ENCODE results near the gene TMEM106C.

TMEM106C gene

GRCh38 chr12:47940773-47941474 lies 22.5 kb upstream of the TMEM106C start:
- Histone ChIP-seq H3K27ac (ENCODE audit: insufficient read depth, low read length, poor library complexity, severe bottlenecking) (no peak overlapping the region), H3K27me3 (replicated peaks; ENCODE audit: control insufficient read depth, insufficient read depth, low read length, poor library complexity, severe bottlenecking) (peaks cover 5% of the 10 kb centered on the region), H3K4me3 (ENCODE audit: insufficient read depth, low read depth, low read length, poor library complexity, severe bottlenecking) (no peak overlapping the region), H3K36me3 (ENCODE audit: control insufficient read depth, insufficient read depth, low read length) (no peaks in the 10 kb centered on the region), H3K4me1 (ENCODE audit: control insufficient read depth, insufficient read depth, low read length, poor library complexity, severe bottlenecking) (no peaks in the 10 kb centered on the region), H3K9me3 (ENCODE audit: control insufficient read depth, low read length) (no peaks in the 10 kb centered on the region)
- no peak for DNase-seq

GRCh38 chr12:47941475-47941780 lies 22.0 kb upstream of the TMEM106C start:
- no peaks in the 10 kb centered on the region for H3K9me3 ChIP-seq (ENCODE audit: control insufficient read depth, low read length)
- H3K36me3 ChIP-seq (ENCODE audit: control insufficient read depth, insufficient read depth, low read length) = no peaks in the 10 kb centered on the region
- no peak overlapping the region for H3K27ac ChIP-seq (ENCODE audit: insufficient read depth, low read length, poor library complexity, severe bottlenecking)
- no peaks in the 10 kb centered on the region for H3K4me1 ChIP-seq (ENCODE audit: control insufficient read depth, insufficient read depth, low read length, poor library complexity, severe bottlenecking)
- peaks cover 5% of the 10 kb centered on the region for H3K27me3 ChIP-seq (replicated peaks; ENCODE audit: control insufficient read depth, insufficient read depth, low read length, poor library complexity, severe bottlenecking)
- no peak overlapping the region for H3K4me3 ChIP-seq (ENCODE audit: insufficient read depth, low read depth, low read length, poor library complexity, severe bottlenecking)
- DNase-seq = no peak

DNA sequence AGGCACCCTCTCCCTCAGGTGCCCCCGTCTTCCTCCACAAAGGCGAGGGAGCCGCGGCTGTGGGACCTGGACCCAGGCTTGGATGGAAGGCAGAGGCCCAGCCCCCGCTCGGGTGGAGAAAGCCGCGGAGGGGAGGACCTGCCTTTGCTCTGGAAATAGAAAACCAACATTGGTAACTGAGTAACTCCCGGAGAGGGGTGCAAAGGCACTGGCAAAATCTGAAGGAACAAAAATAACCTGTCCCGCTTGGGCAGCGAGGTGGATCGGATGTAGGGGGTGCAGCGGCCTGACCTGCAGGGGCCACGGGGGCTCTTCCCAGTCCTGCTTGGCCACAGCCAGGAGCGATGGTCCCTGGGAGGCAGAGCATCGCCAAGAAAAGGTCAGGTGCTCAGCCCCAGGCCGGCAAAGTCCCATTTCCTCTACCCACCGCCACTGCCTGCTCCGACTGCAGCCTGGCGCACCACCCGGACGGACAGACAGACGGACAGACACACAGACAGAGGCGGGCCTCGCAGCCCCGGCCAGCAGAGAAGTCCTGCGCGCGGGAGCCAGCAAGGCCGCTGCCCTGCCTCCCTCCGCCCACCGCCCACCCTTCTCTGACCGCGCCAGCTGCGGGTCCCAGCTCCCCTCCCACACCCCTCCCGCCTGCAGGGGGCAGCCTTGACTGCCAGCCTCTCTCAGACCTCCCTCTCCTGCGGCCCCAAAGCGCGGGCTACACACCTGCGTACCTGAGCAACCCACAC lies 21.4 kb upstream of the TMEM106C start:
- Histone ChIP-seq H3K4me3 (ENCODE audit: insufficient read depth, low read depth, low read length, poor library complexity, severe bottlenecking) (no peak overlapping the region), H3K9me3 (ENCODE audit: control insufficient read depth, low read length) (no peaks in the 10 kb centered on the region), H3K36me3 (ENCODE audit: control insufficient read depth, insufficient read depth, low read length) (no peaks in the 10 kb centered on the region), H3K27me3 (replicated peaks; ENCODE audit: control insufficient read depth, insufficient read depth, low read length, poor library complexity, severe bottlenecking) (peaks cover 5% of the 10 kb centered on the region), H3K27ac (ENCODE audit: insufficient read depth, low read length, poor library complexity, severe bottlenecking) (no peak overlapping the region), H3K4me1 (ENCODE audit: control insufficient read depth, insufficient read depth, low read length, poor library complexity, severe bottlenecking) (no peaks in the 10 kb centered on the region)
- DNase-seq = peak; percentile 3 to 35 (median 9)

GRCh38 chr12:47942614-47943225 lies 20.7 kb upstream of the TMEM106C start:
- Histone ChIP-seq H3K27me3 (replicated peaks; ENCODE audit: control insufficient read depth, insufficient read depth, low read length, poor library complexity, severe bottlenecking) (peaks cover 5% of the 10 kb centered on the region), H3K36me3 (ENCODE audit: control insufficient read depth, insufficient read depth, low read length) (no peaks in the 10 kb centered on the region), H3K4me3 (ENCODE audit: insufficient read depth, low read depth, low read length, poor library complexity, severe bottlenecking) (no peak overlapping the region), H3K9me3 (ENCODE audit: control insufficient read depth, low read length) (no peaks in the 10 kb centered on the region), H3K27ac (ENCODE audit: insufficient read depth, low read length, poor library complexity, severe bottlenecking) (no peak overlapping the region), H3K4me1 (ENCODE audit: control insufficient read depth, insufficient read depth, low read length, poor library complexity, severe bottlenecking) (no peaks in the 10 kb centered on the region)
- no peak for DNase-seq

GRCh38 chr12:47943623-47944340 lies 19.6 kb upstream of the TMEM106C start:
- no peaks in the 10 kb centered on the region for H3K36me3 ChIP-seq (ENCODE audit: control insufficient read depth, insufficient read depth, low read length)
- no peak overlapping the region for H3K27ac ChIP-seq (ENCODE audit: insufficient read depth, low read length, poor library complexity, severe bottlenecking)
- no peak for DNase-seq
- no peaks in the 10 kb centered on the region for H3K4me1 ChIP-seq (ENCODE audit: control insufficient read depth, insufficient read depth, low read length, poor library complexity, severe bottlenecking)
- peaks cover 5% of the 10 kb centered on the region for H3K27me3 ChIP-seq (replicated peaks; ENCODE audit: control insufficient read depth, insufficient read depth, low read length, poor library complexity, severe bottlenecking)
- no peak overlapping the region for H3K4me3 ChIP-seq (ENCODE audit: insufficient read depth, low read depth, low read length, poor library complexity, severe bottlenecking)
- H3K9me3 ChIP-seq (ENCODE audit: control insufficient read depth, low read length) = no peaks in the 10 kb centered on the region

- H3K36me3 ChIP-seq (ENCODE audit: control insufficient read depth, insufficient read depth, low read length) = no peaks in the 10 kb centered on the region
- peaks cover 5% of the 10 kb centered on the region for H3K27me3 ChIP-seq (replicated peaks; ENCODE audit: control insufficient read depth, insufficient read depth, low read length, poor library complexity, severe bottlenecking)
- H3K4me3 ChIP-seq (ENCODE audit: insufficient read depth, low read depth, low read length, poor library complexity, severe bottlenecking) = no peak overlapping the region
- DNase-seq = no peak
- no peaks in the 10 kb centered on the region for H3K9me3 ChIP-seq (ENCODE audit: control insufficient read depth, low read length)
- H3K4me1 ChIP-seq (ENCODE audit: control insufficient read depth, insufficient read depth, low read length, poor library complexity, severe bottlenecking) = no peaks in the 10 kb centered on the region
- H3K27ac ChIP-seq (ENCODE audit: insufficient read depth, low read length, poor library complexity, severe bottlenecking) = no peak overlapping the region
These were observed 18.6 kb upstream of the TMEM106C start for GRCh38 chr12:47944685-47945340.

DNA sequence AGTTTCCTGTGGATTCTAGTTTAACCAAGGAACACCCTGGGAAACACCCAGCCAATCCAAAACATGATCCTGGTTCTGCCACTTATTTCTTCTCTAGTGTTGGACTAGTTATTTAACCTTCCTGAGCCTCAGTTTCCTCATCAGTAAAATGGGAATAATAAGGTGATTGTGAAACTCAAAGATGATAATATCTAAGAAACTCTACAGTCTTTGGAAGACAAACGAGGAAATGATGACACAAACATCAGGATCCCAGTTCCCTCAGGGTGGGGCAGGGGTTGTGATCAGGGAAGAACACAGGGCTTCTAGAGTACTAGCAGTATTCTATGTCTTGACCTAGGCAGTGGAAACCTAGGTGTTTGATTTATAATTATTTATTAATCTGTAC lies 18.1 kb upstream of the TMEM106C start:
- H3K27me3 ChIP-seq (replicated peaks; ENCODE audit: control insufficient read depth, insufficient read depth, low read length, poor library complexity, severe bottlenecking) = peaks cover 5% of the 10 kb centered on the region
- no peak overlapping the region for H3K27ac ChIP-seq (ENCODE audit: insufficient read depth, low read length, poor library complexity, severe bottlenecking)
- H3K4me3 ChIP-seq (ENCODE audit: insufficient read depth, low read depth, low read length, poor library complexity, severe bottlenecking) = no peak overlapping the region
- no peaks in the 10 kb centered on the region for H3K36me3 ChIP-seq (ENCODE audit: control insufficient read depth, insufficient read depth, low read length)
- no peaks in the 10 kb centered on the region for H3K9me3 ChIP-seq (ENCODE audit: control insufficient read depth, low read length)
- no peak for DNase-seq
- H3K4me1 ChIP-seq (ENCODE audit: control insufficient read depth, insufficient read depth, low read length, poor library complexity, severe bottlenecking) = no peaks in the 10 kb centered on the region

- Histone ChIP-seq H3K27me3 (replicated peaks; ENCODE audit: control insufficient read depth, insufficient read depth, low read length, poor library complexity, severe bottlenecking) (peaks cover 5% of the 10 kb centered on the region), H3K4me3 (ENCODE audit: insufficient read depth, low read depth, low read length, poor library complexity, severe bottlenecking) (no peak overlapping the region), H3K9me3 (ENCODE audit: control insufficient read depth, low read length) (no peaks in the 10 kb centered on the region), H3K36me3 (ENCODE audit: control insufficient read depth, insufficient read depth, low read length) (no peaks in the 10 kb centered on the region), H3K27ac (ENCODE audit: insufficient read depth, low read length, poor library complexity, severe bottlenecking) (no peak overlapping the region), H3K4me1 (ENCODE audit: control insufficient read depth, insufficient read depth, low read length, poor library complexity, severe bottlenecking) (no peaks in the 10 kb centered on the region)
- no peak for DNase-seq
These were observed 16.7 kb upstream of the TMEM106C start for GRCh38 chr12:47946413-47947323.

DNA sequence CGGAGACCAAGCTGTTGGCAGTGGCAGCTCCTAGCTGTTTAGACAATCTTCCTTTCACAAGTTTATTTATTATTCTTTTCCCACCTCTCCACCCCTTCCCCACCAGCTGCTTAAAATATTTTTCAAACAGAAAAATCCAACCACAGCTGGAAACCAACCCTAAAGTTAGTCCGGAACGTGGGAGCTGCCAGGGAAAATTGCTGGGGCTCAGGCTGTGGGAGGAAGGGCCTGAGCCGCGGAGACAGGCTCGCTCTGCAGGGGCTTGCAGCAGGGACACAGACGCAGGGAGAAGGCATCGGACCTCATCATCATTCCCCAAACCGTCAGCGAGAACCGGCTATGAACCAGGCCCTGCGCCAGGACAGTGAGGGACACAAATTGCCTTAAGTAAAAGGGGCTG lies 16.1 kb upstream of the TMEM106C start:
- Histone ChIP-seq H3K4me3 (ENCODE audit: insufficient read depth, low read depth, low read length, poor library complexity, severe bottlenecking) (no peak overlapping the region), H3K27me3 (replicated peaks; ENCODE audit: control insufficient read depth, insufficient read depth, low read length, poor library complexity, severe bottlenecking) (peaks cover 5% of the 10 kb centered on the region), H3K27ac (ENCODE audit: insufficient read depth, low read length, poor library complexity, severe bottlenecking) (no peak overlapping the region), H3K9me3 (ENCODE audit: control insufficient read depth, low read length) (no peaks in the 10 kb centered on the region), H3K4me1 (ENCODE audit: control insufficient read depth, insufficient read depth, low read length, poor library complexity, severe bottlenecking) (no peaks in the 10 kb centered on the region), H3K36me3 (ENCODE audit: control insufficient read depth, insufficient read depth, low read length) (no peaks in the 10 kb centered on the region)
- DNase-seq = no peak

Data from effector memory CD4-positive, alpha-beta T cell (primary cell).